Omental fat pad (tissue), 4 donors: ENCODE data around the gene TEAD1. TPM values are rescaled to one million over a fixed set of nuclear protein-coding genes. Genes with fewer than 3 reads are reported as not detected.

Source experiments
- ATAC-seq: fragments of 150-250 bp; one replicate; pipeline ENCODE4 v1.9.1; 2016; ENCODE audit warnings: mild to moderate bottlenecking, moderate library complexity; ENCODE audit not compliant: low FRiP score
- DNase-seq: peaks from one replicate; pipeline ENCODE4 v3.0.0-alpha.2; 2019; ENCODE audit warnings: low spot score
- small RNA-seq: library from RNA; depleted of rRNA; stranded (forward); fragments of <200 nt; gene quantifications from one replicate; pipeline ENCODE3, GENCODE V24; 2016
- total RNA-seq, 4 donors: library from RNA; depleted of rRNA; stranded (reverse); fragments of >200 nt; gene quantifications; one replicate each; pipeline ENCODE4 v1.1.0, GENCODE V29; 2016
- TF ChIP-seq, protein P1 (sequence below), 3 donors: fragments of 450-650 bp; IDR thresholded peaks; one replicate each; pipeline ENCODE4 v1.5.1; 2016 to 2017; ENCODE audit warnings: antibody characterized with exemption in 3 of 3, mild to moderate bottlenecking in 3 of 3, moderate library complexity in 2 of 3

TEAD1 gene
- total RNA-seq, 4 donors from 2014 or later: 81.7 to 123 (median 103) TPM

DNA sequence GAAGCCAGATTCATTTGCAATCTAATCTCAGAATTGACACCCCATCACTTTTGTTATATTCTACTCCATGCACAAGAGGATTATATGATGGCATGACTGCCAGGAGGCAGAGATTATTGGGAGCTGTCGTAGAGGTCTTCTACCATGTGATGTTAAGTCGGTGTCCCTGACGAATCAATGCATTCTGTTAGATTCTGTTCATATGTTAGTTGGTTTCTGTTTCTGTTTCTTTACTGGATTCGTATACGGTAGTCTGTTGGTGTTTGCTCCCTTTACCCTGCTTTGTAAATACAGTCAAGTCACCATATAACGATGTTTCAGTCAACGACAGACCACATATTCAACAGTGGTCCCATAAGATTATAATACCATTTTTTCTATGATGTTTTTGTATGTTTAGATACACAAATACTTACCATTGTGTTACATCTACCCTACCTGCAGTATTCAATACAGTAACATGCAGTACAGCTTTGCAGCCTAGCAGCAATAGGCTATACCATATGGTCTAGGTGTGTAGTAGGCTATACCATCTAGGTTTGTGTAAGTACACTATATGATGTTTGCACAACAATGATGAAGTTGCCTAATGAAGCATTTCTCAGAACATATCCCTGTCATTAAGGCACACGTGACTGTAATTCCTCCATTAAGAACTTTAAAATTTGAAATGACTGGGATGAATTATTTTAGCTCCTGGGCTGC, 312.1 kb downstream of the TEAD1 start:
- ATAC-seq: no peak
- TF ChIP-seq, protein P1, sequence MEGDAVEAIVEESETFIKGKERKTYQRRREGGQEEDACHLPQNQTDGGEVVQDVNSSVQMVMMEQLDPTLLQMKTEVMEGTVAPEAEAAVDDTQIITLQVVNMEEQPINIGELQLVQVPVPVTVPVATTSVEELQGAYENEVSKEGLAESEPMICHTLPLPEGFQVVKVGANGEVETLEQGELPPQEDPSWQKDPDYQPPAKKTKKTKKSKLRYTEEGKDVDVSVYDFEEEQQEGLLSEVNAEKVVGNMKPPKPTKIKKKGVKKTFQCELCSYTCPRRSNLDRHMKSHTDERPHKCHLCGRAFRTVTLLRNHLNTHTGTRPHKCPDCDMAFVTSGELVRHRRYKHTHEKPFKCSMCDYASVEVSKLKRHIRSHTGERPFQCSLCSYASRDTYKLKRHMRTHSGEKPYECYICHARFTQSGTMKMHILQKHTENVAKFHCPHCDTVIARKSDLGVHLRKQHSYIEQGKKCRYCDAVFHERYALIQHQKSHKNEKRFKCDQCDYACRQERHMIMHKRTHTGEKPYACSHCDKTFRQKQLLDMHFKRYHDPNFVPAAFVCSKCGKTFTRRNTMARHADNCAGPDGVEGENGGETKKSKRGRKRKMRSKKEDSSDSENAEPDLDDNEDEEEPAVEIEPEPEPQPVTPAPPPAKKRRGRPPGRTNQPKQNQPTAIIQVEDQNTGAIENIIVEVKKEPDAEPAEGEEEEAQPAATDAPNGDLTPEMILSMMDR (IDR thresholded peaks at IDR 0.05): no peak

DNA sequence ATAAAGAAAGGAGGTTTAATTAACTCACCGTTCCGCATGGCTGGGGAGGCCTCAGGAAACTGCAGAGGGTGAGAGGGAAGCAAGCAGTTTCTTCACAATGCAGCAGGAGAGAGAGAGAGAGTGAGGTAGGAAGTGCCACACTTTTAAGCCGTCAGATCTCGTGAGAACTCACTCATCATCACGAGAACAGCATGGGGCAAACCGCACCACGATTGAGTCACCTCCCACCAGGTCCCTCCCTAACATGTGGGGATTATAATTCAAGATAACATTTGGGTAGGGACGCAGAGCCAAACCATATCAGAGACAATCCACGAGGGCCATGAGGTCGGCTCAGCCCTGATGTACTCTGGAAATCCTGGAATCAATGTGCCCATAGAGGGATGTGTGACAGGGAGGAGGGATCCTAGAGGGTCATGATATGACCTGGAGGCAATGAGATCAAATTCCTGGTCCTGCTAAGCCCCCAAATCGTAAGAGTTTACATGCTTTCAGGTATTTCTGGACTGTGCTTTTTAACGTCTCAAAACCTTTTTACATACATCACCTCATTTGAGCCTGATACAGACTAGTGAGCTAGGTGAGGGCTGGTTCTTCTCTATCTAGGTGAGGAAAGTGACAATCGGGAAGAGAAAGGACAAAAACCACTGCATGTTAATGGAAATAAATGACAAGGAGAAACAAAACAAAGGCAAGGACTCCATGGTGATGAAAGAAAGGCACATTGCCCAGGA, 315.4 kb downstream of the TEAD1 start:
- TF ChIP-seq, protein P1 (IDR thresholded peaks at IDR 0.05): no peak
- ATAC-seq (no peak), DNase-seq (no peak)

More for the DNA sequence above, 312.1 kb downstream of the TEAD1 start:
- no peak for DNase-seq

DNA sequence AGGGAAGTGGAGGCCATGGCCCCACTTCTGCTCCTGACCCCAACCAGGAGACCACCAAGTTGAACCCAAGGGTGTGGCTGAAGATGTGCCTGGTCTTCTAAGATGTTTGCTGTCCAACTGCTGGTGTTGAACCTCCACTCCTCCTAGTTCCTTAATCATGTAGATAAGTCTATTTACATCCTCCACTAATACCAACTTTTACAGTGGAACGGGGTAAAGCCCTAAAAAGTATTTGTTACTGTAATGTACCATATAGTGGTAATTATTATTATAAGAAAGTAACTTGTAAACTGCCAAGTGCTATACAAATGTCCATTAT, 315.9 kb downstream of the TEAD1 start:
- ATAC-seq: no peak
- TF ChIP-seq, protein P1 (IDR thresholded peaks at IDR 0.05): no peak
- DNase-seq: no peak

DNA sequence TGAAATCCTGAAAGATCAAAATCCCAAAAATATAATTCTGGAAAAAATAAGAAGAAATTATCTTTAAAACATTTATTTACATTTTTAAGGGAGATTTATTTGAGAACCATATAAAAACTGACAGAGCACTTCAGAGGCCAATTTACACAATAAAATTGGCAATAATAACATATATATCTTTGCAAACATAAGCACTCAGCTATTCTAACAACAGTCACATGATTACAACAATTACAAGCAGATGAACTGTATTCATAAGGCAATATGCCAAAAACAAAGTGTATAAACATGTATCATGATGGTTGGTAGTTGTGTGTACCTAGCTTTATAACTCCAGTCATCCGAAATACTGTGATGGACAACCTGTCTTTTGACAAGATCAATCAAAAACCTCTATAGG, 317.2 kb downstream of the TEAD1 start:
- ATAC-seq: no peak
- no peak for DNase-seq
- TF ChIP-seq, protein P1 (IDR thresholded peaks at IDR 0.05): no peak

DNA sequence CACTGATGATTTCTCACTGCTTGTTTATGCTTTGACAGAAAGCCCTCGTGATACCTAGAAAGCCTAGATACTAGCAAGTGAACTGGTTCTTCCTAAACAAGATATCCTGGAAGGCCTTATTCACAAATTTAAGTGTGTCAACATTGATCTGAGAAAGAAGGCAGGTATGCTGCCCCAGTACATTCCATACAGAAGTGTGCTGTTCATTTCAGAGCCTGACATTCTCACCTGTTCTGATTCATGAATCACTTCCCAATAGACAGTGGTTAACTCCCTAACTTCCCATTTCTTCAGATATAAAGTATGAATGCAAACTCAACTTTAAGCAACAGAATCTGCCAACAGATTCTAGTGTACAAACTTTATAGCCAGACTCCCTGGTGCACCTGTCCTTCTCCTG, 319.4 kb downstream of the TEAD1 start:
- TF ChIP-seq, protein P1 (IDR thresholded peaks at IDR 0.05): no peak
- DNase-seq (no peak), ATAC-seq (no peak)

Small RNA genes within 50 kb of the gene (small RNA-seq; reads per million reads assigned to genes)
- not detected for gene RF00424
